Bronchial epithelial cell (primary cell): ENCODE measurements around the gene SLFN12. TPM values are rescaled to one million over a fixed set of nuclear protein-coding genes. Genes with fewer than 3 reads are reported as not detected.

Source experiments
- DNase-seq: peaks from one replicate; pipeline ENCODE4 v3.0.0-alpha.2; 2010; ENCODE audit warnings: low read depth
- FAIRE-seq: peaks from 2 replicates; lab custom pipeline; 2011; peaks lifted over from hg19 to GRCh38; lab: Jason Lieb, UNC
- H3K27me3 ChIP-seq: 2 replicates; pipeline ENCODE4 v1.5.1; 2011; ENCODE audit warnings: low read length; ENCODE audit not compliant: control insufficient read depth, insufficient read depth
- H3K36me3 ChIP-seq: 2 replicates; pipeline ENCODE4 v1.5.1; 2011; ENCODE audit warnings: low read length; ENCODE audit not compliant: control insufficient read depth, insufficient read depth
- H3K4me3 ChIP-seq: 2 replicates; pipeline ENCODE4 v1.5.1; 2011; ENCODE audit warnings: mild to moderate bottlenecking, low read depth, low read length, control low read depth
- CTCF ChIP-seq: IDR thresholded peaks from 2 replicates; pipeline ENCODE4 v1.5.1; 2011; ENCODE audit warnings: mild to moderate bottlenecking, moderate library complexity, low read length, control low read depth, inconsistent platforms; ENCODE audit not compliant: insufficient read depth, severe bottlenecking
- total RNA-seq: library from RNA; depleted of rRNA; stranded (reverse); fragments of >200 nt; gene quantifications from 2 replicates; pipeline ENCODE4 v1.2.1, GENCODE V29; 2014

Gene SLFN12
- total RNA-seq, 1 donor from 2014 or later = 4.2 TPM

DNA sequence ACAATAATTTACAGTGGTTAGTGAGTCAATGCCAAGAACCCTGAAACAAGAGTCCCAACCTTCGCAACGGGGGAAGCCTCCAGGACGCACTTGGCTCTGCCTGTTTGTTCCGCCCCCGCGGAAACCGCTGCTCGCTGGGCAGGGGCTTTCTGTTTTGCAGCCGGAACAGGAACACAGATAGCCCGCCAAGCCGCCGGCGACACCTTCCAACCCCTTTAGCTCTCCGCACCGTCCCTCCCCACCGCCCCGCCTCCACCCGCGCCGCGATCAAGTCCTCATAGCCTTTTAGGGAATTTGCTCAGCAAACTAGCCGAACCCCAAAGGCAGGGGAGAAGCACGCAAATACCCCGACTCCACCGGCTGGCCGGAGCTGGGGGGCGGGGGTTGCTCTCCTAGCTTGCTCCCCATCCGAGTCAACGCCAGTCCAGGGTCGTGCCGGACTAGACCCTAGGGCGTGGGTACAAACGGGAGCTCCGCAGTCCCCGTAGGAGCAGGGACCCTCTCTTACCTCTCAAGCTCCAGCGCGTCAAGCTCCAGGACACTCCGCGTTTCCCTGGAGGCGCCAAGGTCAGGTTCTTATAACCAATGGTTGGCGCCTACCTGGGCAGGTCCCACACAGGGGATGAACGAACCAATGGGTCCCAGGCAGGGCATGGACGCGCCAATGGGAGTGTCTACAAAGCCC lies 16.1 kb upstream of the SLFN12 start, which contains the start of gene SLFN13:
SLFN13 (minus strand) TSS at position 553 of the 685 bp plus-strand sequence. CDS start 3,086 bp downstream, outside the sequence.
- Histone ChIP-seq H3K36me3 (no peaks in the 10 kb centered on the region), H3K27me3 (peaks cover 13% of the 10 kb centered on the region), H3K4me3 (peak within 1 kb of the TSS; percentile 47)
- TF ChIP-seq CTCF = no peak
- FAIRE-seq = no peak
- peak; percentile 76 for DNase-seq

- FAIRE-seq (no peak), DNase-seq (no peak)
- Histone ChIP-seq H3K36me3 (no peaks in the 10 kb centered on the region), H3K27me3 (peaks cover 10% of the 10 kb centered on the region), H3K4me3 (no peak overlapping the region)
- TF ChIP-seq CTCF = no peak
These were observed 15.2 kb upstream of the SLFN12 start for GRCh38 chr17:35447499-35447898.

- H3K36me3 ChIP-seq = no peaks in the 10 kb centered on the region
- FAIRE-seq (no peak), DNase-seq (no peak)
- H3K4me3 ChIP-seq = no peak overlapping the region
- TF ChIP-seq CTCF = no peak
- H3K27me3 ChIP-seq = no peaks in the 10 kb centered on the region
These were observed 6.1 kb upstream of the SLFN12 start for GRCh38 chr17:35438433-35438832.

DNA sequence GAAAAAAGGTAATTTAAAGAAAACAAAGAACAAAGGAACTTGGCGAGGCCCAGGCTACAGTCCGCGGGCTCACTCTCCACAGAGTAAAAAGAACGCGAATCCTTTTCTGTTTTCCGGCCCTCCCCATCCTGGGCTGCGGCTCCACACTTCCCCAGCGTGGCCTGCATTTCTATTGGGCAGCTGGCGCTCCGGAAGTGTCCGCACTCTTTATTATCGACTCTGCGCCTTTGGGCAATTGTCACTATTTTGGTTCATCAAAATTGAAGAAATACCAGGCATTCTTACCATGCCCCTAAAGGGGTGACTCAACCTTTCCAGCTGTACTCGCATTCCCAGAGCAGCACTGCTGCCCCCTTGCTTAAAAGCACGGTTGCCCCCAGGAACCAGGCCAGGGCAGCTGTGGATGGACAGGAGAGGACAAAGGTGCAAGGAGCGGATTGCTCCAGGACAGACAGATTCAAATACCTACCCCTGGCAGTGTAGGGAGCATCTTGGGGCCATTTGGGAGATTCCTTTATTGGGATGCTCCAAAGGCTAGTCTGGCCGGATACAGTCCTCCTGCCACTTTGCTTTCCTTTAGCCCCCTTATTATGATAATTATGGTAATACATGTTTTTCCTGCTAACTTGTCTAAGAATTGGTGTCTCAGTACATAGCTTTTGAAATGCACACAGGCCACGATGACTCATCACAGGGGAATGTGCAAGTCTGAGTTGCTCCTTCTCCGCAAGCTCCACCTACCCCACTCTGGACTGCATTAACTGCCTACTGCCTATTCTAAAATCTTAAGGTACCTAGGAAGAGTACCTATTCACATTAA lies 985 bp upstream of the SLFN12 start:
- Histone ChIP-seq H3K36me3 (no peaks in the 10 kb centered on the region), H3K27me3 (no peaks in the 10 kb centered on the region), H3K4me3 (peak overlapping the region; percentile 47)
- FAIRE-seq = no peak
- DNase-seq = peak; percentile 95
- no peak for TF ChIP-seq CTCF

DNA sequence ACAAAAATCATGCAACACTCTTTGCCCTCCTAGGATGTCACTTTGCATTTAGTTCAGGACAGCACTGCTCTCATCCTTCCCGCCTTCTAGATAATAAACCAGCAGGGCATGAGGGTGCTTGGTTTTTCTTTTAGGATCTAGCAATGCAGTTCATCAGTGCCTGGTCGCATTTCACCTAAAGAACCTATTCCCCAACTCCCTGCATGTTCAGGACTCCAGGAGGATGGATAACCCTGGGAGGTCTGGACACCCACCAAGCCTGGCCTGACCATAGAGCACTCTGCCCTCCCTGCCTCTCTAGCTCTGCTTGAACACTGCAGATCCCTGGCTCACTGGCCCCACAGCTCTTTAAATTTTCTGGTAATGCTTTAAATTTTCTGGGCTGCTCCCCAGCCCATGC lies 2.6 kb downstream of the SLFN12 start:
- H3K4me3 ChIP-seq = no peak overlapping the region
- TF ChIP-seq CTCF = no peak
- FAIRE-seq = no peak
- H3K36me3 ChIP-seq = no peaks in the 10 kb centered on the region
- H3K27me3 ChIP-seq = no peaks in the 10 kb centered on the region
- no peak for DNase-seq
